PFSK-1 (cell line): ENCODE measurements around the gene SLC12A8.

Experiments
- FOXP2 ChIP-seq: optimal IDR thresholded peaks from 2 replicates; pipeline ENCODE3; 2011; ENCODE audit warnings: borderline replicate concordance, control low read depth, inconsistent platforms; ENCODE audit not compliant: insufficient read depth; ENCODE audit errors: extremely low read length, extremely low read depth
- POLR2AphosphoS5 ChIP-seq: IDR thresholded peaks from 2 replicates; pipeline ENCODE4 v1.6.1; 2012; ENCODE audit warnings: low read depth, mild to moderate bottlenecking, control low read depth, low read length, moderate library complexity
- REST ChIP-seq, 2 experiments: IDR thresholded peaks; 2 replicates each; pipeline versions ENCODE4 v1.6.1 to v1.8.0; 2011 to 2012; ENCODE audit warnings: low read depth in 2 of 2, low read length in 2 of 2, control low read depth in 1 of 2, inconsistent platforms in 1 of 2, mild to moderate bottlenecking in 1 of 2, moderate library complexity in 1 of 2; ENCODE audit not compliant: insufficient read depth in 1 of 2
- SIN3A ChIP-seq: IDR thresholded peaks from 2 replicates; pipeline ENCODE4 v1.6.1; 2012; ENCODE audit warnings: mild to moderate bottlenecking, low read length, moderate library complexity, borderline replicate concordance; ENCODE audit not compliant: insufficient read depth
- TAF1 ChIP-seq: IDR thresholded peaks from 2 replicates; pipeline ENCODE4 v1.6.1; 2012; ENCODE audit warnings: low read length, control low read depth, borderline replicate concordance; ENCODE audit not compliant: insufficient read depth

The SLC12A8 gene

DNA sequence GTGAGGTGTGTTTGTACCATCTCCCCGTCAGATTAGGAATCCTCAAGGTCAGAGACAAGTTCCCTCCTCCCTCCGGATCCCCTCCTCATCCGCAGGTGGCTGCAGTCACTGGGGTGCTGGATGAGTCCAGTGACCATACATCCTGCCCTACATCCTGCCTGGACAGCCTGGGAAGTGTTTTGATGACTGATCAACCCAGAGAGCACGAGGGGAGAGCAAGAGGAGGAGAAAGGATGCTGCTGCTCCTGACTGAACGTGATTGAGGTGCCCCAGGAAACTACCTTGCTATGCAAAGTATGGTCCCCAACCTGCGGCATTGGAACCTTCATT is 65.1 kb downstream of the SLC12A8 start:
- no peak for TF ChIP-seq TAF1
- TF ChIP-seq REST (IDR thresholded peaks at IDR 0.05; ENCODE audit: insufficient read depth in 1 of 2, low read depth in 2 of 2, low read length in 2 of 2): no peak
- TF ChIP-seq SIN3A: no peak
- no peak for TF ChIP-seq FOXP2

DNA sequence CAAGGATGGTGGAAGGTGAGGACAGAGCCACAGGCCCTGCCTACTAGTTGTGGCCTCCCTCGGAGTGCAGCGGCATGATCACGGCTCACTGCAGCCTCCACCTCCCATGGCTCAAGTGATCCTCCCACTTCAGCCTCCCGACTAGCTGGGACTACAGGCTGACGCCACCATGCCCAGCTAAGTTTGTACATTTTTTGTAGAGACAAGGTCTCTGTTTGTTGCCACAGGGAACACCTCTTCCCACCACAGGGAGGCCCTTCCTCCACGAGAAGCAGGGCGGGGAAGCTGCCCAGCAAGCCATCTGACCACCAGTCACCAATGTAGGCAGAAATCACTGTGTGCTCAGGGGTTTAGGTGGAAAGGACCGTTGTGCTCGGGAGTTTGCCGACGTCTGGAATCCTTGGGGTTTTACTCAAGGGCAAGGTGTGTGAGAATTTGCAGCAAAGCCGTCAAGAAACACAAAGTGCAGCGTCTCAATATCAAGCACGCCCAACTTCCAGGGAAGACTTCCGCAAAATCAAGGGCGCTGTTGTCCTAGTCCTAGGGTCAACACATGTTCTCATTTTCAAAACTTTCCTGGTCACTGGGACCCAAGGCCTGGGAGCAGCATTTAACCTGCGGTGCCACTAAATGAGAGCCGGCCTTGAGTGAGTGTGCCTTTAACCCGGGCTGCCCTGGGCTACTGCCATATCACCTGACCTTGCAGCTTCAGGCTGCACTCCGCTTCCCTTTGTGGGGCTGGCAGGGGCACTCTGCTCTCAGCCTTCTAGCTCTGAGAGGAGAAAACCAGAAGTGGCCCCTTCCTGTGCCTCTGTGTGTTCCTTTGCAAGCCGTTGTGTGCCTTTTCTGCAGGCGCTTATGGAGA is 65.7 kb downstream of the SLC12A8 start:
- TF ChIP-seq SIN3A: no peak
- no peak for TF ChIP-seq TAF1
- TF ChIP-seq POLR2AphosphoS5: no peak
- no peak for TF ChIP-seq FOXP2
- no peak for TF ChIP-seq REST (IDR thresholded peaks at IDR 0.05; ENCODE audit: insufficient read depth in 1 of 2, low read depth in 2 of 2, low read length in 2 of 2)

- no peak for TF ChIP-seq SIN3A
- TF ChIP-seq TAF1: no peak
- TF ChIP-seq POLR2AphosphoS5: no peak
- no peak for TF ChIP-seq FOXP2
- no peak for TF ChIP-seq REST (IDR thresholded peaks at IDR 0.05; ENCODE audit: insufficient read depth in 1 of 2, low read depth in 2 of 2, low read length in 2 of 2)
Measured at GRCh38 chr3:125145751-125146475, 66.6 kb downstream of the SLC12A8 start.

DNA sequence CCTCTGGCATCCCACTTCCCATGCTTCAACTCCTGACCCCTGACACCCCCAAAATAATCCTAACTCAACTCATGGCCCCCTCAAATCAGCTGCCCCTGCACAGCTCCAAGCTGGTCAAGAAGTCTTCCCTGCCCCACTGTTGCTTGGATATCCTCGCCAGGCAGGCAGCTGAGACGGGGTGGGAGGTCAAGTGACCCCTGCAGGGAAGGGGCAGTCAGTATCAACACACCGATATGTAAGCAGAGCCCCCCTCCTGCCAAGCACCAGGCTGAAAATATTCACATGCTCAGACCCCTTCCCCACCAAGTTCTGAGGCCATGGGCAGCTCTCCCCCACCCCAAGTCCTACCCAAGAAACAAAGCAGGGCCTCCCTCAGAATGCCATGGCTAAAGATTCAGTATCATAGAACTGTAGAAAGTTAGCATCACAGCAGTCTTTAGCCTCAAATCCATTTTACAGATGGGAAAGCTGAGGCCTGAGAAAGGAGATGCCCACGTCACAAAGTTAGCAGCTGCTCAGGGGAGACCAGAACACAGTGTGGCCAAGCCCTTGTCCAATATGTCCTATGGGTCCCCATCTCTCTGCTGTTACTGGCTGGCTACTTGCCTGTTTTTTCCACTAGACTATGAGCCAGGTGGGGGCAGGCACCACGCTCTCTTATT is 67.8 kb downstream of the SLC12A8 start:
- TF ChIP-seq POLR2AphosphoS5: no peak
- no peak for TF ChIP-seq REST (IDR thresholded peaks at IDR 0.05; ENCODE audit: insufficient read depth in 1 of 2, low read depth in 2 of 2, low read length in 2 of 2)
- no peak for TF ChIP-seq FOXP2
- no peak for TF ChIP-seq SIN3A
- no peak for TF ChIP-seq TAF1
